Amniotic epithelial cell (primary cell): Measurements from ENCODE around the gene UNC5C.

Experiments used
- DNase-seq: peaks from one replicate; pipeline ENCODE4 v3.0.0-alpha.2; 2010; ENCODE audit warnings: low read depth

Gene UNC5C

GRCh38 chr4:95340191-95340590, 208.6 kb downstream of the UNC5C start:
- peak; percentile 67 for DNase-seq

- DNase-seq: no peak
Observed at GRCh38 chr4:95325665-95326064, 223.1 kb downstream of the UNC5C start.

GRCh38 chr4:95319169-95319568, 229.6 kb downstream of the UNC5C start:
- DNase-seq: no peak

GRCh38 chr4:95318483-95318882, 230.3 kb downstream of the UNC5C start:
- no peak for DNase-seq

- DNase-seq: no peak
Observed at GRCh38 chr4:95318044-95318443, 230.7 kb downstream of the UNC5C start.

GRCh38 chr4:95317085-95317793, 231.5 kb downstream of the UNC5C start:
- no peak for DNase-seq

- no peak for DNase-seq
Observed at GRCh38 chr4:95314573-95314972, 234.2 kb downstream of the UNC5C start.

- peak; percentile 68 for DNase-seq
Observed at GRCh38 chr4:95304898-95305297, 243.9 kb downstream of the UNC5C start.

GRCh38 chr4:95300304-95300703, 248.5 kb downstream of the UNC5C start:
- DNase-seq: no peak

GRCh38 chr4:95296052-95296451, 252.7 kb downstream of the UNC5C start:
- DNase-seq: no peak

GRCh38 chr4:95295157-95295556, 253.6 kb downstream of the UNC5C start:
- no peak for DNase-seq

GRCh38 chr4:95294321-95294720, 254.5 kb downstream of the UNC5C start:
- DNase-seq: no peak

GRCh38 chr4:95293014-95293413, 255.8 kb downstream of the UNC5C start:
- DNase-seq: peak; percentile 63

GRCh38 chr4:95290702-95291101, 258.1 kb downstream of the UNC5C start:
- DNase-seq: peak; percentile 93

GRCh38 chr4:95289028-95289634, 259.6 kb downstream of the UNC5C start:
- peak; percentile 91 for DNase-seq

- DNase-seq: peak; percentile 80
Observed at GRCh38 chr4:95288552-95288951, 260.2 kb downstream of the UNC5C start.

- no peak for DNase-seq
Observed at GRCh38 chr4:95285797-95286196, 263.0 kb downstream of the UNC5C start.

- no peak for DNase-seq
Observed at GRCh38 chr4:95284655-95285054, 264.1 kb downstream of the UNC5C start.

GRCh38 chr4:95283320-95283719, 265.5 kb downstream of the UNC5C start:
- DNase-seq: peak; percentile 98

- DNase-seq: no peak
Observed at GRCh38 chr4:95272797-95273196, 276.0 kb downstream of the UNC5C start.

GRCh38 chr4:95272036-95272435, 276.7 kb downstream of the UNC5C start:
- no peak for DNase-seq

- no peak for DNase-seq
Observed at GRCh38 chr4:95268819-95269565, 279.8 kb downstream of the UNC5C start.

GRCh38 chr4:95267081-95267480, 281.7 kb downstream of the UNC5C start:
- DNase-seq: peak; percentile 23
